ENCODE data around the gene FAM210A.
"Not testable (repeated sequence)": the region's sequence is repeated elsewhere in the genome, so short reads cannot be mapped to it uniquely, and the experiment has no call there.

DNA sequence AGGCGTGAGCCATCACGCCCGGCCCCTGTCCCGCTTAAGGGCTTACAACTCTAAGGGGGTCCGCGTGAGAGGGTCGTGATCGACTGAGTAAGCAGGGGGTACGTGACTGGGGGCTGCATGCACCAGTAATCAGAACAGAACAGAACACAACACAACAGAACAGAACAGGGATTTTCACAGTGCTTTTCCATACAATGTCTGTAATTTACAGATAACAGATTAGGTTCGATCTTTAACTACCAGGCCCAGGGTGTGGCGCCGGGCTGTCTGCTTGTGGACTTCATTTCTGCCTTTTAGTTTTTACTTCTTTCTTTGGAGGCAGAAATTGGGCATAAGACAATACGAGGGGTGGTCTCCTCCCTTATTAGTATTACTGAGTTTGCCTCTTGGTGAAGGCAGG lies 49.0 kb downstream of the FAM210A start:
- TF ChIP-seq YY1 (IDR thresholded peaks at IDR 0.05; ENCODE audit: insufficient read depth, insufficient read length); ZNF274 (IDR thresholded peaks at IDR 0.05; ENCODE audit: low read depth, low read length): not testable (repeated sequence)

Measured in NT2/D1 (cell line).